K562 (cell line): ENCODE results near the gene MALSU1. TPM values are rescaled to one million over a fixed set of nuclear protein-coding genes. Genes with fewer than 3 reads are reported as not detected.

Experiments used
- ATAC-seq: fragments of 200-7000 bp; cut with Tn5 transposase; 3 replicates; pipeline ENCODE4 v1.9.1; 2020; ENCODE audit warnings: moderate library complexity
- BruUV-seq: library from RNA; stranded (reverse); fragments of 400-500 nt; replicated peaks from 2 replicates; lab custom pipeline; 2021; lab: Mats Ljungman, UMichigan
- CTCF ChIA-PET: fragments of 300-600 bp; formaldehyde crosslinking; extraction: SDS; loops from one replicate; lab custom pipeline; 2021; ENCODE audit warnings: low intra/inter-chr PET ratio; lab: Yijun Ruan, JAX
- POLR2A ChIA-PET: fragments of 300-600, 350-650 bp; sonication (Branson Sonifier 250); formaldehyde crosslinking; extraction: SDS; loops from one replicate; lab custom pipeline; 2021; ENCODE audit warnings: antibody characterized with exemption, inconsistent platforms; lab: Yijun Ruan, JAX
- DNase-seq, 4 experiments: peaks; one replicate each; pipeline versions ENCODE4 v3.0.0 to v3.0.0-alpha.2; 2011 to 2018; ENCODE audit warnings: low spot score in 3 of 4, mixed read lengths in 3 of 4; ENCODE audit errors: extremely low read depth in 1 of 4
- FAIRE-seq: peaks from 2 replicates; lab custom pipeline; 2011; peaks lifted over from hg19 to GRCh38; lab: Jason Lieb, UNC
- H2AFZ ChIP-seq: 2 replicates; pipeline ENCODE4 v1.6.0; 2011; ENCODE audit warnings: low read depth, low read length, control low read depth, inconsistent platforms
- H3K27ac ChIP-seq: fragments of 200-600 bp; 3 replicates; pipeline ENCODE4 v1.8.0; 2011; ENCODE audit warnings: low read depth, mild to moderate bottlenecking, control low read depth, inconsistent platforms, low read length, moderate library complexity, mixed read lengths; ENCODE audit errors: extremely low read depth
- H3K27me3 ChIP-seq, 2 experiments: fragments of 300-600 bp in 1 of 2; 2 replicates in 1 of 2; 3 replicates in 1 of 2; pipeline versions ENCODE4 v1.6.0 to v1.8.0; 2011; ENCODE audit warnings: inconsistent platforms in 2 of 2, low read length in 2 of 2, mild to moderate bottlenecking in 1 of 2, mixed read lengths in 1 of 2, moderate library complexity in 1 of 2; ENCODE audit not compliant: control insufficient read depth in 2 of 2, insufficient read depth in 2 of 2
- H3K36me3 ChIP-seq: fragments of 300-600 bp; 3 replicates; pipeline ENCODE4 v1.8.0; 2011; ENCODE audit warnings: mild to moderate bottlenecking, low read length, inconsistent platforms; ENCODE audit not compliant: control insufficient read depth, insufficient read depth
- H3K4me1 ChIP-seq, 2 experiments: fragments of 200-600 bp in 1 of 2; replicated peaks in 1 of 2; 2 replicates in 1 of 2; 3 replicates in 1 of 2; pipeline versions ENCODE4 v1.5.1 to v1.8.0; 2011; ENCODE audit warnings: inconsistent platforms in 2 of 2, low read length in 2 of 2, mild to moderate bottlenecking in 1 of 2, mixed read lengths in 1 of 2, moderate library complexity in 1 of 2; ENCODE audit not compliant: control insufficient read depth in 2 of 2, insufficient read depth in 2 of 2
- H3K4me2 ChIP-seq: 2 replicates; pipeline ENCODE4 v1.6.1; 2011; ENCODE audit warnings: low read length, control low read depth, inconsistent platforms, mixed read lengths; ENCODE audit not compliant: insufficient read depth
- H3K4me3 ChIP-seq: fragments of 200-600 bp; sonication (generic), shearing (Covaris generic); 2 replicates; pipeline ENCODE4 v1.5.1; 2016; ENCODE audit warnings: control low read depth, inconsistent platforms
- H3K79me2 ChIP-seq: fragments of 200-600 bp; 3 replicates; pipeline ENCODE4 v1.8.0; 2011; ENCODE audit warnings: low read length, inconsistent platforms; ENCODE audit not compliant: control insufficient read depth, insufficient read depth
- H3K9ac ChIP-seq, 2 experiments: 2 replicates each; pipeline versions ENCODE4 v1.6.0 to v1.6.1; 2011; ENCODE audit warnings: low read depth in 2 of 2, low read length in 2 of 2, control low read depth in 1 of 2, inconsistent platforms in 1 of 2, mild to moderate bottlenecking in 1 of 2, mixed read lengths in 1 of 2; ENCODE audit not compliant: insufficient read depth in 1 of 2
- H3K9me1 ChIP-seq: one replicate; pipeline ENCODE4 v1.6.0; 2011; ENCODE audit warnings: inconsistent platforms, mild to moderate bottlenecking, low read length, moderate library complexity; ENCODE audit not compliant: control insufficient read depth, insufficient read depth
- H3K9me3 ChIP-seq: replicated peaks from 2 replicates; pipeline ENCODE4 v1.5.1; 2011; ENCODE audit warnings: low read depth, low read length, inconsistent platforms; ENCODE audit not compliant: control insufficient read depth, insufficient read depth
- H4K20me1 ChIP-seq: replicated peaks from 2 replicates; pipeline ENCODE4 v1.6.1; 2011; ENCODE audit warnings: low read length, inconsistent platforms, mixed read lengths; ENCODE audit not compliant: control insufficient read depth, insufficient read depth
- BMI1 ChIP-seq: fragments of 150-350 bp; IDR thresholded peaks from 2 replicates; pipeline ENCODE4 v1.6.1; 2014; ENCODE audit warnings: low read length
- CXXC5 ChIP-seq: fragments of 250-450 bp; sonication (Bioruptor Pico); IDR thresholded peaks from 2 replicates; pipeline ENCODE4 v1.8.0; 2022; ENCODE audit warnings: inconsistent platforms, mild to moderate bottlenecking, moderate library complexity
- ETV5 ChIP-seq: sonication (generic); formaldehyde crosslinking; IDR thresholded peaks from 2 replicates; pipeline ENCODE4 v1.4.0; 2020; ENCODE audit warnings: low read depth, mild to moderate bottlenecking, missing genetic modification reagents
- HNRNPLL ChIP-seq: fragments of 200-400 bp; formaldehyde crosslinking; IDR thresholded peaks from 2 replicates; pipeline ENCODE4 v1.6.1; 2017; ENCODE audit warnings: low read length, low read depth, mild to moderate bottlenecking; ENCODE audit not compliant: poor library complexity, severe bottlenecking
- KAT8 ChIP-seq: fragments of 450-650 bp; IDR thresholded peaks from 2 replicates; pipeline ENCODE4 v1.6.1; 2016; ENCODE audit warnings: low read depth, mild to moderate bottlenecking
- POLR2AphosphoS2 ChIP-seq: IDR thresholded peaks from 2 replicates; pipeline ENCODE4 v1.6.1; 2012; ENCODE audit warnings: low read length, improper control_type of control experiment
- RB1 ChIP-seq: fragments of 450-650 bp; IDR thresholded peaks from 2 replicates; pipeline ENCODE4 v1.6.1; 2017; ENCODE audit warnings: low read depth, mild to moderate bottlenecking
- RBM25 ChIP-seq: fragments of 200-400 bp; formaldehyde crosslinking; IDR thresholded peaks from 2 replicates; pipeline ENCODE4 v1.6.1; 2018; ENCODE audit warnings: low read length, low read depth, moderate library complexity; ENCODE audit not compliant: severe bottlenecking
- TGIF2 ChIP-seq: sonication (generic); formaldehyde crosslinking; IDR thresholded peaks from 2 replicates; pipeline ENCODE4 v1.8.1; 2022; ENCODE audit warnings: mild to moderate bottlenecking, missing genetic modification reagents, moderate library complexity
- ZNF197 ChIP-seq: fragments of 200-800 bp; sonication (Bioruptor generic); IDR thresholded peaks from 2 replicates; pipeline ENCODE4 v1.6.1; 2016; ENCODE audit warnings: low read depth, missing genetic modification characterization, missing compliant biosample characterization
- ZNF354B ChIP-seq: fragments of 250-450 bp; sonication (Bioruptor Pico); IDR thresholded peaks from 2 replicates; pipeline ENCODE4 v1.4.0; 2020
- ZNF699 ChIP-seq: fragments of 250-450 bp; sonication (Bioruptor Pico); IDR thresholded peaks from 2 replicates; pipeline ENCODE4 v1.8.0; 2021; ENCODE audit warnings: mild to moderate bottlenecking, moderate library complexity; ENCODE audit not compliant: insufficient replicate concordance
- ZZZ3 ChIP-seq: fragments of 450-650 bp; IDR thresholded peaks from 2 replicates; pipeline ENCODE4 v1.6.1; 2016; ENCODE audit warnings: antibody characterized with exemption, mild to moderate bottlenecking, moderate library complexity
- WGBS: fragments of 100-300 bp; shearing (Covaris generic); methylation state at CpG from one replicate; pipeline ENCODE4 v1.1.6; 2016; ENCODE audit warnings: low coverage, mixed read lengths; ENCODE audit not compliant: insufficient coverage; ENCODE audit errors: missing lambda C conversion rate; 5-methylcytosine and 5-hydroxymethylcytosine counted together
- in situ Hi-C: fragments of 300-500 bp; cut with MboI; formaldehyde crosslinking; loops from 4 replicates; pipeline ENCODE4 v1.15.0; 2018; ENCODE audit warnings: inconsistent platforms, mixed read lengths
- intact Hi-C: fragments of 100-400 bp; cut with micrococcal nuclease; formaldehyde crosslinking; loops from 2 replicates; pipeline ENCODE4 v1.14.2; 2022
- polyA plus RNA-seq, 8 experiments: library from polyadenylated mRNA; depleted of rRNA in 4 of 8; stranded (reverse) in 5 of 8; unstranded in 3 of 8; fragments of >200 nt; fragmentation: Nextera tagmentation in 2 of 8; fragmentation: Illumina TruSeq in 1 of 8; extraction: Ambion mirVana in 2 of 8; extraction: Trizol in 1 of 8; gene quantifications; 2 replicates each; pipeline versions ENCODE4 v1.2.1 to v1.2.3, GENCODE V29; 2011 to 2014; ENCODE audit warnings: inconsistent platforms in 1 of 8, missing spikeins in 1 of 8
- total RNA-seq, 7 experiments: library from RNA; depleted of rRNA in 6 of 7; stranded (reverse); fragments of >200 nt in 6 of 7; fragmentation: Illumina TruSeq in 2 of 7; extraction: Trizol in 2 of 7; gene quantifications; 2 replicates each; pipeline versions ENCODE4 v1.2.1 to v1.2.3, GENCODE V29; 2011 to 2021; ENCODE audit warnings: low replicate concordance in 1 of 7
- TF ChIP-seq, protein P1 (sequence below): sonication (generic); formaldehyde crosslinking; IDR thresholded peaks from 2 replicates; pipeline ENCODE4 v1.8.0; 2023; ENCODE audit warnings: mild to moderate bottlenecking, missing genetic modification reagents
- TF ChIP-seq, protein P2 (sequence below), 2 experiments: fragments of 250-450 bp in 1 of 2; fragments of 450-650 bp in 1 of 2; sonication (Bioruptor Pico) in 1 of 2; IDR thresholded peaks; 2 replicates each; pipeline versions ENCODE4 v1.6.1 to v1.8.0; 2016 to 2021; ENCODE audit warnings: mild to moderate bottlenecking in 2 of 2, moderate library complexity in 2 of 2, missing compliant biosample characterization in 1 of 2, missing genetic modification characterization in 1 of 2
- TF ChIP-seq, protein P3 (sequence below): sonication (generic); formaldehyde crosslinking; IDR thresholded peaks from 2 replicates; pipeline ENCODE4 v1.8.1; 2023; ENCODE audit warnings: mild to moderate bottlenecking, missing genetic modification reagents

MALSU1 gene
- total and polyA plus RNA-seq, 9 of the 15 experiments (the other 6 are each of a cell fraction or from before 2014, with no cell fraction given), result 12.3 to 308 (median 81.2) TPM

DNA sequence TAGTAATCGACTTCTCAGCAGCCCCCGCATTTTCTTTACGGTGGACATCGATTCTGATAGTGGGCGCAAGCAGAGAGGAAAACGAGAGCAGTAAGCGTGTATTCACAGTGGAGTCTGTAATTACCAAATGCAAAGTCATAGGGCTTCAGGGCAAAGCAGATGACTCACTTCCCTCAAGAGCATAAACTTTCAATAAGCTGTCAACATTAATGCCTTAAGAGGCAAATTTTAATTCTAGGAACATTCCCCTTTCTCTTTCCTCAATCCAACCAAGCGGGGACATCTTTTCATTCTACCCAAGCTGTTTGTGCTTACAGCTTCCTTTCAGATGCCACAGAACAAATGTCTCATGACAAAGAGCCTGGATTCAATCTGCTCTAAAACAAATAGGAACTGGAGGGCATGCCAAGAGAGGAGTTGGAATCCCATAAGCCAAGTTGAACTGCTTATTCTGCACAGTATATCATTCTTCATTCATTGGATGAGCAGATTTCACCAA lies 48.6 kb downstream of the MALSU1 start:
- CTCF ChIA-PET, result no interaction called here
- TF ChIP-seq ETV5 (CRISPR knock-in tag) (peak; percentile 71; the same call in 1 of the 2 replicates), BMI1 (no peak), CXXC5 (CRISPR knock-in tag) (no peak; the same call in 1 of the 2 replicates), TGIF2 (CRISPR knock-in tag) (no peak), HNRNPLL (peak; percentile 69), RB1 (no peak), ZNF197 (CRISPR knock-in tag) (no peak), ZNF354B (no peak), POLR2AphosphoS2 (0 out of 2 replicates have a peak, but pooled peaks have one; percentile 37), ZNF699 (CRISPR knock-in tag) (no peak), RBM25 (no peak), KAT8 (no peak), ZZZ3 (no peak)
- TF ChIP-seq, protein P1, sequence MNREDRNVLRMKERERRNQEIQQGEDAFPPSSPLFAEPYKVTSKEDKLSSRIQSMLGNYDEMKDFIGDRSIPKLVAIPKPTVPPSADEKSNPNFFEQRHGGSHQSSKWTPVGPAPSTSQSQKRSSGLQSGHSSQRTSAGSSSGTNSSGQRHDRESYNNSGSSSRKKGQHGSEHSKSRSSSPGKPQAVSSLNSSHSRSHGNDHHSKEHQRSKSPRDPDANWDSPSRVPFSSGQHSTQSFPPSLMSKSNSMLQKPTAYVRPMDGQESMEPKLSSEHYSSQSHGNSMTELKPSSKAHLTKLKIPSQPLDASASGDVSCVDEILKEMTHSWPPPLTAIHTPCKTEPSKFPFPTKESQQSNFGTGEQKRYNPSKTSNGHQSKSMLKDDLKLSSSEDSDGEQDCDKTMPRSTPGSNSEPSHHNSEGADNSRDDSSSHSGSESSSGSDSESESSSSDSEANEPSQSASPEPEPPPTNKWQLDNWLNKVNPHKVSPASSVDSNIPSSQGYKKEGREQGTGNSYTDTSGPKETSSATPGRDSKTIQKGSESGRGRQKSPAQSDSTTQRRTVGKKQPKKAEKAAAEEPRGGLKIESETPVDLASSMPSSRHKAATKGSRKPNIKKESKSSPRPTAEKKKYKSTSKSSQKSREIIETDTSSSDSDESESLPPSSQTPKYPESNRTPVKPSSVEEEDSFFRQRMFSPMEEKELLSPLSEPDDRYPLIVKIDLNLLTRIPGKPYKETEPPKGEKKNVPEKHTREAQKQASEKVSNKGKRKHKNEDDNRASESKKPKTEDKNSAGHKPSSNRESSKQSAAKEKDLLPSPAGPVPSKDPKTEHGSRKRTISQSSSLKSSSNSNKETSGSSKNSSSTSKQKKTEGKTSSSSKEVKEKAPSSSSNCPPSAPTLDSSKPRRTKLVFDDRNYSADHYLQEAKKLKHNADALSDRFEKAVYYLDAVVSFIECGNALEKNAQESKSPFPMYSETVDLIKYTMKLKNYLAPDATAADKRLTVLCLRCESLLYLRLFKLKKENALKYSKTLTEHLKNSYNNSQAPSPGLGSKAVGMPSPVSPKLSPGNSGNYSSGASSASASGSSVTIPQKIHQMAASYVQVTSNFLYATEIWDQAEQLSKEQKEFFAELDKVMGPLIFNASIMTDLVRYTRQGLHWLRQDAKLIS, result no peak
- TF ChIP-seq, protein P2, sequence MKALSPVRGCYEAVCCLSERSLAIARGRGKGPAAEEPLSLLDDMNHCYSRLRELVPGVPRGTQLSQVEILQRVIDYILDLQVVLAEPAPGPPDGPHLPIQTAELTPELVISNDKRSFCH (CRISPR knock-in tag; IDR thresholded peaks at IDR 0.05), result no peak
- TF ChIP-seq, protein P2 (tag; IDR thresholded peaks at IDR 0.05), result no peak
- TF ChIP-seq, protein P3, sequence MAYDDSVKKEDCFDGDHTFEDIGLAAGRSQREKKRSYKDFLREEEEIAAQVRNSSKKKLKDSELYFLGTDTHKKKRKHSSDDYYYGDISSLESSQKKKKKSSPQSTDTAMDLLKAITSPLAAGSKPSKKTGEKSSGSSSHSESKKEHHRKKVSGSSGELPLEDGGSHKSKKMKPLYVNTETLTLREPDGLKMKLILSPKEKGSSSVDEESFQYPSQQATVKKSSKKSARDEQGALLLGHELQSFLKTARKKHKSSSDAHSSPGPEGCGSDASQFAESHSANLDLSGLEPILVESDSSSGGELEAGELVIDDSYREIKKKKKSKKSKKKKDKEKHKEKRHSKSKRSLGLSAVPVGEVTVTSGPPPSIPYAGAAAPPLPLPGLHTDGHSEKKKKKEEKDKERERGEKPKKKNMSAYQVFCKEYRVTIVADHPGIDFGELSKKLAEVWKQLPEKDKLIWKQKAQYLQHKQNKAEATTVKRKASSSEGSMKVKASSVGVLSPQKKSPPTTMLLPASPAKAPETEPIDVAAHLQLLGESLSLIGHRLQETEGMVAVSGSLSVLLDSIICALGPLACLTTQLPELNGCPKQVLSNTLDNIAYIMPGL (CRISPR knock-in tag), result no peak

More for the DNA sequence above, 48.6 kb downstream of the MALSU1 start:
- Histone ChIP-seq H3K9ac (peak overlapping the region in 1 of 2 experiments; percentile 49; a peak in 2 of 4 replicates), H3K27me3 (no peaks in the 10 kb centered on the region), H3K36me3 (peaks cover 75% of the 10 kb centered on the region), H4K20me1 (no peaks in the 10 kb centered on the region), H3K4me2 (peak overlapping the region; percentile 53), H2AFZ (0 out of 2 replicates have a peak overlapping the region, but pooled peaks have one; percentile 22), H3K27ac (peak overlapping the region; percentile 87), H3K4me1 (peaks cover 8 to 25% of the 10 kb centered on the region in 2 experiments), H3K79me2 (peaks cover 9% of the 10 kb centered on the region; the same call in 2 of the 3 replicates), H3K4me3 (no peak overlapping the region; the same call in 1 of the 2 replicates), H3K9me3 (no peaks in the 10 kb centered on the region), H3K9me1 (no peaks in the 10 kb centered on the region)
- intact Hi-C loops, result loop anchor here (5.0 kb wide), 1 partner anchor 185 kb away; the partner anchor contains the start of gene TRA2A
- ATAC-seq (peak; percentile 91), DNase-seq (peak; percentile 48 to 76 (median 64)), FAIRE-seq (peak; percentile 79)
- WGBS, result 4% methylated on average over 8 of the region's 8 CpGs
- BruUV-seq, result no TSS peak
- in situ Hi-C loops, result no loop called here
- POLR2A ChIA-PET, result interaction anchor here (0.6 to 2.6 kb wide), 7 partner anchors 8 to 181 kb away, joined by 3 to 9 read pairs (median 6); no protein-coding TSS in a partner anchor
